Putamen (tissue), 1 donor: ENCODE measurements around the gene FRMD5.
A peak's percentile ranks its signal among the peaks of the same experiment; 100 is the strongest.
"Not testable (repeated sequence)": the region's sequence is repeated elsewhere in the genome, so short reads cannot be mapped to it uniquely, and the experiment has no call there.

Source experiments
- DNase-seq: peaks from one replicate; pipeline ENCODE4 v3.0.0-alpha.2; 2016; ENCODE audit warnings: low spot score

The FRMD5 gene

GRCh38 chr15:44032820-44033219, 162.3 kb downstream of the FRMD5 start:
- not testable (repeated sequence) for DNase-seq

GRCh38 chr15:44029940-44030568, 165.0 kb downstream of the FRMD5 start:
- DNase-seq, result no peak

- DNase-seq, result no peak
Measured at GRCh38 chr15:44029003-44029402, 166.1 kb downstream of the FRMD5 start.

DNA sequence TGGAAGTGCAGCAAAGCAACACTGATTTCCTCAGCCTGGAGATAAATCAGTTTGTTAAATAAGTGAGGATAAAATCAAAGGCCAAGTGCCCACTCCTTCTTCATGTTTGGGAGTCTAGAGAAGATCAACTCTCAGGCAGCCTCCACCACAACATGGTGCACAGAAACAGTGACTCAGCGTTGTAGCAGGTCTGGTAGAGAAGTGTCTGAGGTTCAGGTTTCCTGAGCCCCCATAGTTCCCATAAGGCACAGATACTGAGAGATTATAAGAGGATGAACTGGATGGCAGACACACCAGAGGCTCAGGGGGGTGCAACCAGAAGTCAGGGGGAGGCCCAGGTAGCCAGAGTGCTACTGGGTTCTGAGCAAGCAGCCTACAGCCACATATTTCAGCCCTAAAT, 166.7 kb downstream of the FRMD5 start:
- no peak for DNase-seq

DNA sequence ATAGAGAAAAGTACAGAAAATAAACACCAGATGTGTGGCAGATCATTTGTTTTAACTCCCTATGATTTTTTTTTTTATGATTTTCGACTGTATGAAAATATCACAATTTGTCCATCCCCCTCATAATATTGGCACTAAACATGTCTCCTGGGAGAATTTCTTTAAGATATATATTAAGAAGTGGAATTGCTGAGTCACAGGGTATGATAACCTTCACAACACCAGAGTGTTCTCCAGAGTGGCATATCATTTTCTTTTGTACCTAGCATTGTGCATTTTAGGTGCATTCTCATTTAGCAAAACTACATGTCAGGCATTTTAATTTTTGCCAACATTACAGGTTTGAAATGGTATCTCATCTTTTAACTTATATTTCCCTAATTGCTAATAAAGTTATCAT, 170.9 kb downstream of the FRMD5 start:
- no peak for DNase-seq

DNA sequence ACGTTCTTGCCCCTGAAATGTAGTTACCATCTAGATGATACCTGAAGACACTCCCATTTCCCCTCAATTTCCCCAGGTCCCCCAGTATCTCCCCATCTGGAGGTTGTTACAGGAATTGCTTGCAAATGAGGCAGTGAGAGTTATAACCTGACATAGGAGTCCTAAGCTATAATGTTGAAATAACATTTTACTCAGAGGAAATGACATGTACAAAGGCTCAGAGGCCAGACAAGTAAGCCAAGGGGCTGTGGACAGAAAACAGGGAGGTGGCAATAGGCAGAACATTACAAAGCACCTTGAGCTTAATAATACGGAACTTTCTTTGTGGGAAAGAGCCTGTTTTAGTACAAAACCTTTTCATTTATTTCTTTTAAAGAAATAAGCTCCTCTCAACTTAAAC, 171.9 kb downstream of the FRMD5 start:
- no peak for DNase-seq

GRCh38 chr15:44018151-44018550, 176.9 kb downstream of the FRMD5 start:
- DNase-seq, result no peak

DNA sequence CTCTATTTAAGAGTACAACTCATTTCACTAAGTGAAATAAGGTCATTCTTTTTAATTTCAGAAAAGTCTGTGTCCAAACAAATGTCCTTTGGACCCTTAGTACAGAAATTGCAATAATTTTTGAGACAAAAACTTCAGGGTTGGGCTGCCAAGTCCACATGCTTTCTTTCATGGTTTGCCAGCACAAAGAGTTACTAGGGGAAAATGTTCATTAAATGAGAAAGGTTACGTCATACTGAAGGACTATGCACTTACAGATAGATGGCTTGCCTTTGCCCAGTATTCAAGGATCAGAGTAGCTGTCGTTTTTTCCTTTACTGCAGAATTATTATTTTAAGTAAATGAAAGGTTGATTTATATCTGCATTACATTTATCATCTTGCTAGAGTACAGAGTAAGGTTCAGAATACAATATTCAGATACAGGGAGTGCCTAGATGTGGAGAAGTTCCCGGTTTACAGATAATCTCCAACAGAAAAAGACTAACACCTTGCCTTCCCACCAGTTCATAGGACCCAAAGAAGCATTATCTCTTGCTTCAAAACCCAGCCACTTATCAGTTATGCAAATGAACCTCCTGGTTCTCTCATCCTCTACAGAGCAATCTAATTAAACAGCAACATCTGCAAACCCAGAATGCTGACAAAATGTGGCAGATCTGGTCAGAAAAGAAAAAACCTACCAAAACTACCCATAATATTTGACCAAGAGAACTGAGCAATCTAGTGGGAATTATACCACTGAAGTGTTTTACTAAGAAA, 179.3 kb downstream of the FRMD5 start:
- DNase-seq, result peak; percentile 24

DNA sequence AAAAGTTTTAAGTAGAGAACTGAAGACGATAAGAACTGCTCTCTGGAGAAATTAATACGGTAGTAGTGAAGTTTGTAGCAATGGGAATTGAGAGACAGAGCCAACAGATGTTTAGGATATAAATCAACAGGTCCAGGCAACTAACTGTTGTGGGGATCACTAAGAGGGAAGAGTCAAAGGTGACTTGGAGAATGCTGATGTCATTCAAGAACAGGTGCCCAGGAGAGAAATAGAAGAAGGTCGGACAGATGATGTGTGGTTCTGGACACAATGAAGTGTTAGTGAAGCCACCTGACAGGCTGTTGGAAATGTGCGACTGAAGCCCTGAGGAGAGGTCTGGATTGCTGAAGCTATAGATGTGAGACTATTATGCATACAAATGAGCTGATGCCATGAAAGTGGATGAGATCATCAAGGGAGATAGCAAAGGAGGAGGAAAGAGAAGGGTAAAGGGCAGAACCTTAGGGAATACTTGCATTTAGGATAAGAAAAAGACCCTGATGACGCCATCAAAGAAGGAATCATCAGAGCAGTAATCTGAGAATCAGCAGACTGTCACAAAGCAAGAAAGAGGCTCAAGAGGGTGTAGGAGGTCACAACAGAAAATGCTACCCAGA, 183.7 kb downstream of the FRMD5 start:
- DNase-seq, result no peak

DNA sequence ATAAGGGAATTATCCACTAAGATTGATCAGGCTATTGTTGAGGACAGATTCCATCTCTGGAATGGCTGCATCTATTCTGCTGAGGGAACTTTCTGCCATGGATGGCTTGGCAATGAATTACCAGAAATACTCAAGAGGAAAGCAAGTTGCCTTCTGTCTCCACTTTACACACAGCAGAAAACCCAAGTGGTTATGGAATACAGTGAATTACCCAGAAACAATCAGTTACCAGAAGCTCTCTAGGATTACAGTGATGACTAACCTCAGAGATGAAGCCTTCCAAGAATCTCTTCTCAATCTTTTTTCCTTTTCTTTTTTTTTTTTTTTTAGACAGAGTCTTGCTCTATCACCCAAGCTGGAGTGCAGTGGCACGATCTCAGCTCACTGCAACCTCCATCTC, 185.0 kb downstream of the FRMD5 start:
- DNase-seq, result no peak

GRCh38 chr15:44009038-44009437, 186.0 kb downstream of the FRMD5 start:
- no peak for DNase-seq

- DNase-seq, result not testable (repeated sequence)
Measured at GRCh38 chr15:44000248-44000647, 194.8 kb downstream of the FRMD5 start.

DNA sequence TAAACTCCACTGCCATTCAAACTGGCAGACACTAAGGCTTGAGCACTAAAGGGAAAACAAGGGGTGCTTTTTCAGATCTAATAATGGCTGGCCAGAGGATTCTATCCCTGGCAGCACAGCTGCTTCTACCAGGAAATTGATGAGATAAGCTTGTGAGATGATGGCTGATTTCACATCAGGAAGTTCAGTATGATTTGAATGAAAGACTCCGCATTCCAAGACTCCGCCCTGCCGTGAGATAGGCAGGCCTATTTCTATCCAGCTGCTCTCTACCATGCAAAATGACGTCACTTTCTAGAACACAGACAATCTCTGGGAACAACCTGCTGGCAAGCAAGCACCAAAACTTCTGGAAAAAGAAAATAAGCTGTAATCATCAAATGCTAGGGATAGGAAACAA, 196.5 kb downstream of the FRMD5 start:
- peak; percentile 29 for DNase-seq

- DNase-seq, result no peak
Measured at GRCh38 chr15:43991206-43991605, 203.9 kb downstream of the FRMD5 start.

GRCh38 chr15:43989938-43990337, 205.1 kb downstream of the FRMD5 start:
- DNase-seq, result no peak

GRCh38 chr15:43988900-43989299, 206.2 kb downstream of the FRMD5 start:
- no peak for DNase-seq

DNA sequence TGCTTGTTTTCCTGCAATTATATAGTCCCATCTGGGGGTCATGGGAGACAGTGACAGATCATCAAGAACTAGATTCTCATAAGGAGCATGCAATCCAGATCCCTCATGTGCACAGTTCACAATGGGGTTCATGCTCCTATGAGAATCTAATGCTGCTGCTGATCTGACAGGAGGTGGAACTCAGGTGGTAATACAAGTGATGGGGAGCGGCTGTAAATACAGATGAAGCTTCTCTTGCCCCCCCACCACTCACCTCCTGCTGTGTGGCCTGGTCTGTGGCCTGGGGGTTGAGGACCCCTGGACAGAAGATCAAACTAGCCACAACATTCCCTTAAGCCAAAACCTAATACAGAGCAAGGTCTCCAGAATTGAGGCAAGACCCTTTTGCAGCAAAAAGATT, 207.1 kb downstream of the FRMD5 start:
- DNase-seq, result no peak

DNA sequence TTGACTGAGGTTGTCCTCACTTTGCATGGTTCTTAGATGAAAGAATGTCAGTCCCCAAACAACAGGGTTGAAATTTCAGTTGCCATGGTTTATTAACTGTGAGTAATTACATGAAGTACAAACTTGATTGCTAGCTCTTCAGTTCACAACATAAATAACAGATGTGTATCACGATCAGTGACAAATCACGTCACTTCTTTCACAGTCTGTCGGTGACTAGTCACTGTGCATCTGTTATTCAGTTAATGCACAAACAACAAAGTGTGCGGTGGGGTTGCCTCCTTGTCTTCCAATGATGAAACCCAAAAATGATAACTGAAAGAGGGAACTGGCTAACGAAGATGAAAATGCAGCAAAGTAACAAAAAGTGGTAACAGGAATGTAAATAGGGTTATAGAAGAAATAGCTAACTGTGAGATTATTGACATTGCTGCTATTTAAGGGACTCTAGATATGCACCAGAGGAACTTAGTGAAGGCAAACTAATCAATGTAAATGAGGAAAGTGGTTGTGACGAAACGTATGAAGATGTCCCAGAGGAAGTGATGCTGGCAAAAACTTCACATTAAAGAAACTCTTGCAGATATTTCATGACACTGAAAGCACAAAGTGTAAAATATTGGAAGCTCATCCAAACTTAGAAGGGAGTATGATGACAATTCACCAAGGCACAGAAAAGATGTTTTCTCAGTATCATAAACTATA, 208.9 kb downstream of the FRMD5 start:
- no peak for DNase-seq

DNA sequence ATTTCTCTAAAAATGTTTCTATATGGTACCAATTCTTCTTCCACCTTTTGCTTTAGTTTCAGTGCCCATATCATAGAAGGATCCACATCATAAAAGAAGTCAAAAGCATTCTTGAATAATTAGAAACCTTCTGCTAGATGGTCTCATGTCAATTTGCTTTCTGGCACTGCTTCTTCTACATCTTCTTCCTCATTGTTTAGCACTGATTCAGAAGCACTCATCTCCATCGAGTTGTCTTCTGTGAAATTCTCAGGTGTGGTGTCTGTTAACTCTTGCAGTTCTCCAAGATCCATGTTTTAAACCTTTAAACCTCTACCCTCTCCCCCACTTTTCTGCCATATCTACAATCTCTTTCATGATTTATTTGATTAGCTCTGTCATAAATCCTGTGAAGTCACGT, 213.5 kb downstream of the FRMD5 start:
- DNase-seq, result no peak

GRCh38 chr15:43977072-43977884, 217.8 kb downstream of the FRMD5 start:
- DNase-seq, result no peak

DNA sequence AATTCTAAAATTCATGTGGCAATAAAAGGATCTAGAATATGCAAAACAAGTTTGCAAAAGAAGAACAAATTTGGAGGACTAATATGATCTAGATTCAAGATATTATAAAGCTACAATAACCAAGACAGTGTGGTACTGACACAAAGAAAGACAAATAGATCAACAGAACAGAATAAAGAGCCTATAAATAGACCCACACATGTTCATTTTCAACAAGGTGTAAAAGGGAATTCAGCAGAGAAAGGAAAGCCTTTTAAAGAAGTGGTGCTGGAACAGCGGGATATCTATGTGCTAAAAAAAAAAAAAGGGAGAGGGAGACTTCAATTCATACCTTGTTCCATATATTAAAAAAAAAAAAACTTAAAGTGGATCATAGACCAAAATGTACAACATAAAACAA, 219.3 kb downstream of the FRMD5 start:
- no peak for DNase-seq

GRCh38 chr15:43975326-43975725, 219.7 kb downstream of the FRMD5 start:
- no peak for DNase-seq
